Measurements from ENCODE around the gene LRRC63. TPM values are rescaled to one million over a fixed set of nuclear protein-coding genes. Genes with fewer than 3 reads are reported as not detected.

The LRRC63 gene, protein sequence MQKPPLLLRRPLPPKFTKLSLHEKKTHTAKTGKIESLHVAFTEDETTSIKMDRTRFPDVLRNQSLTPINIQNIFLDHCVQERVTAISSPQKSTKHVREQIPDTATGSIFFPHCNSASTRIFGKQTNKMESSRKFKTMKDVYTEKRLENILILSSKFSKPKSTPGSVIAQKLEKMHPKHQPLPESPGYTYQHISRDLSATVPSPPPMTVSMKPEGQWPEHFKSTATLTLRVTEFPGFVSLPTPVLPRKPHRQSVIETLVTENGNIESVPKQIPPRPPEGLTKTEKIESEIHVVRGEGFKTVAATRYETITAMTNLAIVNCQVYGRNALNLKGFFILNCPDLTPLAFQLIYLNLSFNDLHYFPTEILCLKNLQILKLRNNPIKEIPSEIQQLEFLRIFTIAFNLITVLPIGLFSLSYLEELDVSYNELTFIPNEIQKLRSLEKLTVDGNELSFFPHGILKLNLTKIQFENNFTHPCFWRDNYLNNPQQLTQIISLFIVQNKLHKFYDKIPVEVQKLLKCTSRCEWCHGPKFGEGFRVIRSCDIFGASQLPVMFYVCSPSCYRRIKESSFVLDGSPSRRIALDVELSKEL
- total RNA-seq, result 0.15 TPM in 1 of 2 replicates, not detected in the other

DNA sequence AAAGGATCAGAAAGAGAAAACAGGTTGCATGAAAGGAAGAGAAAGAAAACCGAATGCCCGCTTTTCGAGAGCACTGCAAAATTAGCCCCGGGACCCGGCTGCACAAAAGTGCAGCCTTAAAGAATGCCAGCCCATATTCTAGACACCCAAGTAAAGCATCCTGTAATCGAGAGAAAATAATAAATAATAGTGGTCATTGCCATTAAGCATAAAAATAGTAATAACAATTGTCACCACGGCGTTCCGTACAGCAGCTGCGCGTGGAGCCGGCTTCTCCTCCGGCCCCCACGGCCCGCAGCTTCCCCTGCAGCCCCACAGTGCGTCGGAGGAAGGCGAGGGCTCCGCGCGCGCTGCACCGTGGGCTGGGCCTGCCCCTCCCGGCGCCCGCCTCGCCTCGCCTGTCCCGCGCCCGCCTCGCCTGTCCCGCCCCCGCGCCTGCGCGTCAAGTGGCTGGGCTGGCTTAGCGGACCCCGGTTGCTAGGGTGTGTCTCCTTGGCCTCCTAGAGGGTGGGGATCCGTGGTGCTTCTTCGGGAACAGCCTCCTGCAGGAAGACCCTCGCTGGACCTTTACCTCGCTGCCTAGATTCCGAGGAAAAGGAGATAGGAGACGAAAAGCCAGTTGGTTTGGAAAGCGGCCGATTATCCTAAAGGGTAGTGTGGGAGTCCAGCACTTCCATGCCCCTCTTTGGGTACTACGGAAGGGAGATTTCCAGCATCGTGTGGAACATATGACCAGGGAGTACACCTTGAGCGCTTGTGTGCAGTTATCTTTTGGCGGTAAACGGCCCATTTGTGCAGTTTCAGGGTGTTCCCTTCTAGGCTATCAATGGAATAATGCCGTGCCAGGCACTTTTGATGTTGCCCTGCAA lies at the start of gene LRRC63:
Gene LRRC63, plus strand, starts transcription at position 446 of the 869 bp plus-strand sequence. CDS start 1,107 bp downstream, outside the sequence.

DNA sequence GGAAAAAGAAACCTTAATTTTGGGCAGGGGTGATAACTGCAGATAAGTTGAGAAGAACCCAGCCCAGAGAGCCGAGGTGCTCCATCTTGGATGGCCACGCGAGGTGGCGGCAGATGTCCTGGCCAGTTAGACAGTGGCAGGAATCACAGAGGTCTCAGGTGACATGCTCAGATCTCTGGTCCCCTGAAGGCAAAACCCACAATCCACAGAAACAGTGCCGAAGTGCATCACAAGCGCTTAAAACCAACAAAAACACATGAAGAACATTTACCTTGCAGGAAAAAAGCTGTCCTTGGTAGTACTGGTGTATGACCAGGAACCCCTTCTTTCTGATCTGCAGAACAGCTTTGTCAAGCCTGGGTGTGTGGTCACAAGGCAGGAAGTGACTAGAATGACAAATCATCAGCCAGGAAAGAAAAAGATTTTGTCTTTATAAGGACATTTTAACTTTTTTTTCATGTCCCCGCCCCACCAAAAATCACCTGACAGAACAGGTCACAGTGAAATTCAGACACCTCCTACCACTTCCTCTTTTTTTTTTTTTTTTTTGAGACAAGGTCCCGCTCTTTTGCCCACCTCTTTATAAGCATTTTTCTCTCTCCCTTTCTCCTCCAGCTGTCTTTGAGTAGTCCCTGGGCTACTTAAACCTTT lies 29.8 kb upstream of the LRRC63 start, which contains the start of gene LCP1:
Gene LCP1, minus strand, starts transcription at position 338 of the 651 bp plus-strand sequence. CDS start 22,515 bp downstream, outside the sequence.

Other genes starting within 250 kb of the LRRC63 start
- gene ZC3H13, start 159.2 kb upstream of the LRRC63 start, total RNA-seq, result 7.9 and 14.3 TPM in 2 replicates
- not detected in 2 replicates for gene CPB2, start 106.9 kb upstream of the LRRC63 start, total RNA-seq
- gene LCP1, start 29.8 kb upstream of the LRRC63 start, total RNA-seq, result 0.30 and 0.34 TPM in 2 replicates
- gene RUBCNL, start 175.3 kb downstream of the LRRC63 start, total RNA-seq, result 0.17 and 0.30 TPM in 2 replicates

Data from bronchus fibroblast of lung (primary cell).